SK-MEL-5 (cell line): ENCODE results near the gene CLEC4G. TPM values are rescaled to one million over a fixed set of nuclear protein-coding genes. Genes with fewer than 3 reads are reported as not detected.
"Not testable (repeated sequence)": the region's sequence is repeated elsewhere in the genome, so short reads cannot be mapped to it uniquely, and the experiment has no call there.

Experiments
- DNase-seq: peaks from one replicate; pipeline ENCODE4 v3.0.0-alpha.2; 2016; ENCODE audit warnings: low read depth, low spot score
- in situ Hi-C: cut with HindIII; loops from 2 replicates; pipeline ENCODE4 v1.10.0; 2016; ENCODE audit warnings: low sequenced_read_pairs, high pct_unique_total_duplicates, low pct_unique_long_range_greater_than_20kb
- polyA plus RNA-seq, 2 experiments: library from polyadenylated mRNA; depleted of rRNA; stranded (reverse); fragments of >200 nt; gene quantifications; 2 replicates each; pipeline ENCODE4 v1.2.3, GENCODE V29; 2015
- total RNA-seq: library from RNA; depleted of rRNA; stranded (reverse); fragments of >200 nt; shearing (Covaris generic); gene quantifications from 2 replicates; pipeline ENCODE4 v1.2.3, GENCODE V29; 2014; rRNA removed

CLEC4G gene, protein sequence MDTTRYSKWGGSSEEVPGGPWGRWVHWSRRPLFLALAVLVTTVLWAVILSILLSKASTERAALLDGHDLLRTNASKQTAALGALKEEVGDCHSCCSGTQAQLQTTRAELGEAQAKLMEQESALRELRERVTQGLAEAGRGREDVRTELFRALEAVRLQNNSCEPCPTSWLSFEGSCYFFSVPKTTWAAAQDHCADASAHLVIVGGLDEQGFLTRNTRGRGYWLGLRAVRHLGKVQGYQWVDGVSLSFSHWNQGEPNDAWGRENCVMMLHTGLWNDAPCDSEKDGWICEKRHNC
- total RNA-seq, result not detected in 2 replicates
- polyA plus RNA-seq (2015; cell fraction: cytosol; rRNA removed), result not detected in 2 replicates
- not detected in 2 replicates for polyA plus RNA-seq (2015; cell fraction: nucleus; rRNA removed)

DNA sequence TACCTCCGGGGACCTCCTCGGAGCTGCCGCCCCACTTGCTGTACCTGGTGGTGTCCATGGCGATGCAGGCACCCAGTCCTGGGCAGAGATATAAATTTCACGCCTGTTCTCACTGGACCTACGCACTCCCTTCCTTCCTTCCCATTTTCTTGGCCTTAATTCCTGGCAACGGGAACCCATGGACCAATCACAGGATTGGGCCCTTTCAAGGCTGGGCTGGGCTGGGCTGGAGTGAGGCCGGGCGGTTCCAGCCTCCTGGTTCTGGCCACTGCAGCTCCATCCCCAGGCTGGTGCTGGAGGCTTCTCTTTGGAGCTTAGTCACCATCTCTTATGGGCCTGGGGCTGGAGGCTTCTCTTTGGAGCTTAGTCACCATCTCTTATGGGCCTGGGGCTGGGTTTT is at the start of gene CLEC4G:
Gene CLEC4G (minus strand): TSS at position 66 of the 400 bp plus-strand sequence. CDS start 8 bp downstream, at position 58.
- in situ Hi-C loops, result no loop called here
- no peak for DNase-seq

DNA sequence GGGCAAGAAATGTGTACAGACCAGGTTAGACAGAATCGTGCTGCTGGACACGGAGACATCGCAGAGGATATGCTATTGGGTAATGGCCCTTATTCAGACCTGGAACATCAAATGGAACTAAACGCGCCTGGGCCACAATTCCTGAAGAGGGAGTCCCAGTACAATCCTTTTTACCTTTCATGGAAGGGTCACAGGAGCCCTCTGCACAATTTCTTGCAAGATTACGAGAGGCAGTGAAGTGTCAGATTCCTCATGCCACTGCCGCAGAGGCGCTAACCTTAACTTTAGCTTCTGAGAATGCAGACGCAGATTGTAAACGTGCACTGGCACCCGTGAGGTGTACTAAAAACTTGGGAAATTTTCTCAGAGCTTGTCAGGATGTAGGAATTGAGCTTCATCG is 49.2 kb upstream of the CLEC4G start:
- DNase-seq, result no peak
- in situ Hi-C loops, result no loop called here

DNA sequence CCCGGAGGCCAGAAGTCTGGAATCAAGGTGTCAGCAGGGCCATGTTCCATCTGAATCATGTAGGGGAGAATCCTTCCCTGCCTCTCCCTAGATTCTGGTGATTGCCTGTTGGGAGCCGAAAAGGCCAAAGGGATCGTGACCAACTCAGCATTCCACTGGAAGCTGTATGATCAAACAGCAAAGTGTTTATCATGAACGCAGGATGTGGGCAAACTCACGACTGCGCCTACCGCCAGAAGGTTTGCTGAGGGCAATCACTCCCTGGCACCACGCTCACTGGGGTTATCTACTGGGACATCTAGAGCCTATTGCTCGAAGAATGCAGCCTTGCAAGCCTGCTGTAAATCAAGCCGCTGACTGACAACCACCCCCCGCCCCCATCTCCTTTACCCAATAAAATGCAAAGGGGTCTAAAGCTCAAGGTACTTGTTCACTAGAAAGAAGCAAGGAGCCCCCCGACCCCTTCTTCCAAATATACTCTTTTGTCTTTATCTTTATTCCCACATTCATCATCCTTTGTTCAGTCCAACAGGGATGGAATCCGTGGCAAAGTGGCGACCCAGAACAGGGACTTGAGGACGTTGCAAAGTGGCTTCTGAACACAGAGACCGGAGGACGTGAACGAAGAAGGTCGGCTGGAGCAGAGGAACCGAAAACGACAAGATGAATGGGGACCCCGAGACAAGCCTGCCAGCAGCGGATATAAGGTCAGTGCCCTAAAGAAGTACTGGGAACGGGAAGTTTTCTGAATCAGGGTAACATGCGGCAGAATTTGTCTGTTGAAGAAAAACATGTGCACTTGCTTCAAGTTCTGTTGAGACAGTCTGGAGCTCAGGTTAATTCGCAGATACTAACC is 47.9 kb upstream of the CLEC4G start:
- in situ Hi-C loops, result no loop called here
- DNase-seq, result peak; percentile 28

DNA sequence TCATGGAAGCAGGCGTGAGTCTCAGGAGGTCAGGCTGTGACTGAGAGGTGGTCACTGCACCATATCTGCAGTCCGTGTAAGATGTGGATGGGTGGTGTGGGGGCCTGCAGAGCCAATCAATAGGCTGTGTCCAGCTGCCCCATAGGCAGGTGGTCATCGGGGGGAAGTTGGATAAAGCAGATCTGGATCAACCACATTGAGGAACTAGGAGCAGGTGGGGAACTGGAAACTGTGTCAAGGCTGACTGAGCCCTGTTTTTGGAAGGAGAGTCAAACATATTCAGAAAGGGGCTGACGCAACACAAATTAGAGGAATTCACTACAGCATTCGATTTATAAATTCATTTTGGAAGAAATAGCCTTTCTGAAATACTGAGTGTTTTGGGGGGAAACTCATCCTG is 46.2 kb upstream of the CLEC4G start:
- in situ Hi-C loops, result no loop called here
- no peak for DNase-seq

DNA sequence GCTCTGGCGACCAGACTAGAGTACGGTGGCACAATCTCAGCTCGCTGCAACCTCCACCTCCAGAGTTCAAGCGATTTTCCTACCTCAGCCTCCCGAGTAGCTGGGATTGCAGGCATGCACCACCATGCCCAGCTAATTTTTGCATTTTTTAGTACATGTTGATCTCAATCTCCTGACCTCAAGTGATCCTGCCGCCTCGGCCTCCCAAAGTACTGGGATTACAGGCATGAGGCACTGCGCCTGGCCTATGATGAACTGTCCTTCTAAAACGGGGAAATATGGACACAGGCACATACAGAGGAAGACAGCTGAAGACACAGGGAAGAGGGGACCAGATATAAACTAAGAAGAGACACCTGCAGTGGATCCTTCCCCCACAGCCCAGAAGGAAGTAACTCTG is 43.9 kb upstream of the CLEC4G start:
- DNase-seq, result no peak
- in situ Hi-C loops, result no loop called here

DNA sequence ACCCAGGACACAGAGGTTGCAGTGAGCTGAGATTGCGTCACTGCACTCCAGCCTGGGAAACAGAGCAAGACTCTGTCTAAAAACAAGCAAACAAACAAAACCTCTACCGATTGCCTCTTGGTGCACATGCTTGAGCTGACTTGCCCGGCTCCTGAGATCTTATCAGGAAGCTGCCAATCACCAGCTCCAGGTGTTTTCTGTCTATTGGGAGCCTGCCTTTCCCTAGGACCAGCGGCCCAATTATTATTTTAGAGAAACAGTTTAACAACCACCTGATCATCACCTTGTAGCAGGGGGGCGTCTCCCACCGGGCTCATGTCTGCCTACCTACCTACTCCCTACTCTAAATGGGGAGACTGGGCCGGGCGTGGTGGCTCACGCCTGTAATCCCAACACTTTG is 41.9 kb upstream of the CLEC4G start:
- in situ Hi-C loops, result no loop called here

DNA sequence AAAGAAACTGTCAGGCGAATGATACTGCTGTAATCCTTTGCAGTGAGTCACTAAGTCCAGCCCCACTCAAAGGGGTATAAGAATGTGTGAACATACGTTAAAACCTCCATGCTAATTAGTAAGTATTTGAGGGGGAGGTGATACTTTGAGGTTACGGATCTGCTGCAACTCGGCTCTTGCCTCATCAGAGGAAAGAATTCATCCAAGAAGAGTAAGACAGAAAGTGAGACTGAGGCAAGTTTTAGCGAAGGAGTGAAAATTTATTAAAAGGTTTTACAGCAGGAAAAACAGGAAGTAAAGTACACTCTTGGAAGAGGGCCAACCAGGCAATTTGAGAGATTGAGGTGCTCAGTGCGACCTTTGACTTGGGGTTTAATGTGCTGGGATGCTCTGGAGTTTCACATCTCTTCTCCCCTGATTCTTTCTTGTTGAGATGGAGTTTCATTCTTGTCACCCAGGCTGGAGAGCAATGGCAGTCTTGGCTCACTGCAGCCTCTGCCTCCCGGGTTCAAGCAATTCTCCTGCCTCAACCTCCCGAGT is 40.9 kb upstream of the CLEC4G start:
- no peak for DNase-seq
- in situ Hi-C loops, result no loop called here

More for the DNA sequence above, 41.9 kb upstream of the CLEC4G start:
- no peak for DNase-seq

DNA sequence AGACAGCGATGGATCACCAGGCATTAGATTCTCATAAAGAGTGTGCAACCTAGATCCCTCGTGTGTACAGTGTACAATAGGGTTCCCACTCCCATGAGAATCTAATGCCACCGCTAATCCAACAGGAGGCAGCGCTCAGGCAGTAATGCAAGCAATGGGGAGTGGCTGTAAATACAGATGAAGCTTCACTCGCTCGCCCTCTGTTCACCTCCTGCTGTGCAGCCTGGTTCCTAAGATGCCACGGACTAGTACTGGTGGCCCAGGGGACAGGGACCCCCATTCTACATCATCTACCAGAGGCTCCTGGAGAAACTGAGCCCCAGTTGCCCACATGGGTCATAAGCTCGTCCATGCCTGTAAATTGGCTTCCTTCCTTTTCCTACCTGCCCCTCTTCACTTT is 39.2 kb upstream of the CLEC4G start:
- no peak for DNase-seq
- in situ Hi-C loops, result no loop called here

DNA sequence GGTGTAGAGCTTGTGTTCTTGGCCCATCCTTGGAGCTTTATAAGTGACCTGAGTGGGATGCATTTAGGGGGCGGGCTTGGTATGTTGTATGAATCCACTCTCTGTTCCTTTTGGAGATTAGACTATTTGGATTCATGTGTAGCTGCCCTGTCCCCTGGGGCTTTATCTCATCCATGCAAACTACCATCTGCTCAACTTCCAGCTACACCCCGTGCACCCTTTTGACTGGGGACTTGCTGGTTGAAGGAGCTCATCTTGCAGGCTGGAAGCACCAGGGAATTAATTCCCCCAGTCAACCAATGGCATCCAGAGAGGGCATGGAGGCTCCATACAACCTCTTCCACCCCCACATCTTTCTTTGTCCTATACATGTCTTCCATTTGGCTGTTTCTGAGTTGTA is 37.3 kb upstream of the CLEC4G start:
- DNase-seq, result no peak
- in situ Hi-C loops, result no loop called here

DNA sequence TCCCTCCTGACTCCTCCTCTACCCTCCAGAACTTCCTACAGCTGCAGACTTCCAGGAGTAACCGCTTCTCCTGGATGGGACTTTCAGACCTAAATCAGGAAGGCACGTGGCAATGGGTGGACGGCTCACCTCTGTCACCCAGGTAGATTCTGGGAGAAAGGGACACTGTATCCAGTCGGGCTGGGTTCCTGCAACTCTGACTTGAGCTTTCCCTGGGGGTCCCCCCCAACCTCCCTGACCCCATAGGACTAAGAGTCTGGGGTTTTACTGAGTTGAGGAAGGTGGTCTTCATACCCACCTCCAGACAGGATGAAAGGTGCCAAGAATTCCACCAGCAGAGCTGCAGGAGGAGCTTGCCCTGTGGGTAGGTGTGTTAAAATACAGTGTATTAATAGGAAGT is 35.6 kb upstream of the CLEC4G start:
- in situ Hi-C loops, result no loop called here
- DNase-seq, result no peak

DNA sequence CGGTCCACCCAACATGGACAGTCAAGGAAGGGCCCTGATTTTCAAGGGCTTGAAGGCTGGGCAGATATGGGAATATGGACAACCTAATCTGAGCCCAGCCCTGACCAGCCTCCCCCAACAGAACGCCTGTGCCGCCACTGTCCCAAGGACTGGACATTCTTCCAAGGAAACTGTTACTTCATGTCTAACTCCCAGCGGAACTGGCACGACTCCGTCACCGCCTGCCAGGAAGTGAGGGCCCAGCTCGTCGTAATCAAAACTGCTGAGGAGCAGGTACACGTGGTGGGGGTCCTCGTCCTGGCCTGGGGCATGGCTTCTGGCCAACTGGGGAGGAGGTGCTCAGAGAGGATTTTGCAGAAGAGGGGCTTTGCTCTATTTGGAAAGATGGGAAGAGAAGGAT is 34.6 kb upstream of the CLEC4G start:
- DNase-seq, result no peak
- in situ Hi-C loops, result no loop called here

DNA sequence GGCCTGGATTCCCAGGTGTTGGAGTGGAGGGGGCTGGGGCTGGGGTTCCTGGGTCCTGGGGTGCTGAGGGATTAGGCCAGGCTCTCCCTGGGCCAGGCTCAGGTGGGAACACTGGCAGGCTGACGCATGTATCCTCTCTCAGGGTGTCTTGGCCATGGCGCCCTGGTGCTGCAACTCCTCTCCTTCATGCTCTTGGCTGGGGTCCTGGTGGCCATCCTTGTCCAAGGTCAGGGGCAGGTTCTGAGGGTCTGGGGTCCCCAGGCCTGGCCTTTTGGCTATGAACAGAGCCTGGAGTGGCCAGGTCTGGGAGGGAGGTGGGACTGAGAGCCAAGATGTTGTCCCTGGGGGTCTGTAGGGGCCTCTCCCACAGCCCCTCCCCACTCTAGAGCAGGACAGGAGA is 33.1 kb upstream of the CLEC4G start:
- in situ Hi-C loops, DNase-seq: not testable (repeated sequence)

DNA sequence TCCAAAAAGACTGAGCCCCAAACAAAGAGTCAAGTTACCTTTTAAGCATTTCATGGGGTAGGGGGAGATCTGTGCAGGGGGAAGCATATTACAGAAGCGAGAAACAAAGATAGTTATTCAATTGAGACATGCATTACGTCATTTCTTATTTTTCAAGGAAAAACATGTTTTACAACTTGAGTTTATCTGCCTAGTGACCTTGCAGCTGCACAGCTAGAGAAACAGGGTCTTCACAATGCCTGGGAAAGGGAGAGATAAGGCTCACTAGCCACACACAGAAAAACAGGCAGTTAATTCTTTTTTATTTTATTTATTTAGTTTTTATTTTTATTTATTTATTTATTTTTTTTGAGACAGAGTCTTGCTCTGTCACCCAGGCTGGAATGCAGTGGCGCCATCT is 32.2 kb upstream of the CLEC4G start:
- DNase-seq, in situ Hi-C loops: not testable (repeated sequence)

DNA sequence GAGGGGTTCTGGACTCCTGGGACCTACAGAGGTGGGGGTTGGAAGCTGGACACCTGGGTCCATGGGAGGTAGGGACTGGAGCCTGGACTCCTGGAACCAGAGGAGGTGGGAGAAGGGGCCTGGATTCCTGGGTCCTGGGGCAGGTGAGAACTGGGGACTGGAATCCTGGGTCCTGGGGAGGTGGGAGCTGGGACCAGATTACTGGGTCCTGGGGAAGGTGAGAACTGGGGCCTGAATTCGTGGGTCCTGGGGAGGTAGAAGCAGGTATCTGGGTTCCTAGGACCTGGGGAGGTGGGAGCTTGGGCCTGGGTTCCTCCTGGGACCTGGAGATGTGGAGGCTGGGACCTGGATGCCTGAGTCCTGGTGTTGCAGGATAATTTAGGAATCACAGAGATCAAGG is 31.8 kb upstream of the CLEC4G start:
- no peak for DNase-seq
- in situ Hi-C loops, result no loop called here

DNA sequence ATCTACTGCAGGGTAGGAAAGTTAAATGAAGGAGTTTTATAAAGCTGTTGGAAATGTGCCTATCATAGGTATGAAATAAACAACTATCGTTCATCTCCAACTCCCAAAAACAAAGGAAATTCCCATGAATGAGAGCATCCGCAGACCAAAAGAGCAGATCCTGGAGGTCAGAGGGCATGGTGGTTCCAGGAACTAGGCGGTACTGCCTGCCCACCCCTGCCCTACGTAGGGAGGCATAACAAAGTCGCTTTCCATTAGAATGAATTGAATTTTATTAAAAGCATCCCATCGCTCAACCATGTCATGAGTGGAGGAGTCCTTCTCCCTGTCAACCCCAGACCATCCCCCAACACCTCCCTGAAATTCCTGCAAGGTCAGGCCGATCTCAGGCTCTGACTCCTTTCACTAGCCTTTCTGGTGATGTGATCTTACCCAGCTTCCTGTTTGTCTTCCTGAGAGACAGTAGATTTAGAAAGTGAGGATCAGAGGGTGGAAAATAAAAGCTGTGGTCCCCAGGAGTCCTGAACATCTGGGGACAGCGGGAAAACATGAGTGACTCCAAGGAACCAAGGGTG is 30.9 kb upstream of the CLEC4G start, which contains the start of gene CLEC4M:
Gene CLEC4M (plus strand): TSS at position 525 of the 575 bp plus-strand sequence. CDS start 24 bp downstream, at position 549.
- no peak for DNase-seq
- in situ Hi-C loops, result no loop called here

DNA sequence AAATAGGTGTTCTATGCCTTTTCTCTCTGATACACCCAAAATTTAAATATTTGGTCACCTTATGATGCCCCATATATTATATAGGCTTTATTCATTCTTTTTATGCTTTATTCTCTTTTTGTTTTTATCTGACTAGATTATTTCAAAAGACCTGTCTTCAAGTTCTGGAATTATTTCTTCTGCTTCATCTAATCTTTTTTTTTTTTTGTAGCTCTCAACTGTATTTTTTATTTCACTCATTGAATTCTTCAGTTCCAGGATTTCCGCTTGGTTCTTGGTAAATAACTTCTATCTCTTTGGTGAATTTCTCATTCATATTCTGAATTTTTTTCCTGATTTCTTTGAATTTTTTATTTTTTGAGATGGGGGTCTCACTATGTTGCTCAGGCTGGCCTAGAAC is 27.2 kb upstream of the CLEC4G start:
- no peak for DNase-seq
- in situ Hi-C loops, result no loop called here

DNA sequence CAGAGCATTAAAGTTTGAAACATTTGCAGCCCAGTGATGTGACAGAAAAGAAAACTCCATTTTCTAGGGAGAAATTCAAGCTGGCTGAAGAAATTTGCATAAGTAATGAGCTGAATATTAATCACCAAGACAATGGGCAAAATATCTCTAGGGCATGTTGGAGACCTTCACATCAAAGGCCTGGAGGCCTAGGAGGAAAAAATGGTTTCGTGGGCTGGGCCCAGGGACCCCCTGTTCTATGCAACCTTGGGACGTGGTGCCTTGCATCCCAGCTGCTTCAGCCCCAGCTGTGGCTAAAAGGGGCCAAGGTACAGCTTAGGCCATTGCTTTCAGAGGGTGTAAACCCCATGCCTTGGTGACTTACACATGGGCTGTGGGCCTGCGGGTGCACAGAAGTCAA is 25.4 kb upstream of the CLEC4G start:
- no peak for DNase-seq
- in situ Hi-C loops, result no loop called here

DNA sequence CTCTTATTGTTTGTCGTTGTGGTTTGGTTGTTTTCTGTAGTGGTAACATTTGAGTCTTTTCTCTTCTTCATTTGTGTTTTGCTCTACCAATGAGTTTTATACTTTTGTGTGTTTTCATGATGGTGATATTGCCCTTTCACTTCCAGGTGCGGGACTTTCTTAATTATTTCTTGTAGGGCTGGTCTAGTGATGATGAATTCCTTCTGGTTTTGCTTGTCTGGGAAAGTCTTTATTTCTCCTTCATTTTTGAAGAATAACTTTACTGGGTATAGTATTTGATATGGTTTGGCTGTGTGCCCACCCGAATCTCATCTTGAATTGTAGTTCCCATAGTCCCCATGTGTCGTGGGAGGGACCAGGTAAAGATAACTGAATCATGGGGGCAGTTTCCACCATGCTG is 24.3 kb upstream of the CLEC4G start:
- no peak for DNase-seq
- in situ Hi-C loops, result no loop called here
